Ishikawa (cell line): ENCODE results near the gene GABPA.

Experiments used
- CEBPB ChIP-seq: IDR thresholded peaks from 2 replicates; pipeline ENCODE4 v1.6.1; 2012
- CREB1 ChIP-seq: IDR thresholded peaks from 2 replicates; pipeline ENCODE4 v1.6.1; 2012; ENCODE audit warnings: low read depth
- EGR1 ChIP-seq: IDR thresholded peaks from 2 replicates; pipeline ENCODE4 v1.6.1; 2012
- EP300 ChIP-seq: IDR thresholded peaks from 2 replicates; pipeline ENCODE4 v1.6.1; 2012; ENCODE audit warnings: borderline replicate concordance
- FOXM1 ChIP-seq: IDR thresholded peaks from 2 replicates; pipeline ENCODE4 v1.6.1; 2012; ENCODE audit warnings: low read depth, borderline replicate concordance
- RAD21 ChIP-seq: IDR thresholded peaks from 2 replicates; pipeline ENCODE4 v1.6.1; 2012; ENCODE audit warnings: low read depth
- TAF1 ChIP-seq: IDR thresholded peaks from 2 replicates; pipeline ENCODE4 v1.6.1; 2012; ENCODE audit warnings: low read depth, mild to moderate bottlenecking
- TCF12 ChIP-seq: IDR thresholded peaks from 2 replicates; pipeline ENCODE4 v1.6.1; 2012; ENCODE audit warnings: low read depth
- YY1 ChIP-seq: IDR thresholded peaks from 2 replicates; pipeline ENCODE4 v1.6.1; 2012; ENCODE audit warnings: low read depth
- TF ChIP-seq, protein P1 (sequence below): IDR thresholded peaks from 2 replicates; pipeline ENCODE4 v1.6.1; 2012
- TF ChIP-seq, protein P2 (sequence below): IDR thresholded peaks from 2 replicates; pipeline ENCODE4 v1.6.1; 2012; ENCODE audit warnings: low read depth, mild to moderate bottlenecking

DNA sequence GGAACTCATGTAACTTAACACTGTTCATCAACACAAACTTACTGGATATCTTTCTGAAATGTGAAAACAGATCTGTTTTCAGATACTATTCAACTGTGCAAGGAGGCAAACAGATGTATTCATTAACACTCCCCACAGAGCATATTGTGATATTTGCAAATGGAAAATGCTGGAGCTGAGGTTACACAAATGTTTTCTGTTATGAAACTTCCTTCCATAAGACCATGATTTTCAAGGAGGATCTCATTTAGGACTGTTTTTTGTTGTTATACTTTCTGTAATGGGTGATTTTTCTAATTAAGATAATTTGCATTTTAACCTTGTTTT, 56.1 kb downstream of the GABPA start:
- TF ChIP-seq YY1 (no peak), TAF1 (no peak), TCF12 (no peak), EP300 (no peak), EGR1 (no peak), RAD21 (no peak), CREB1 (no peak), FOXM1 (no peak), CEBPB (no peak)
- TF ChIP-seq, protein P1, sequence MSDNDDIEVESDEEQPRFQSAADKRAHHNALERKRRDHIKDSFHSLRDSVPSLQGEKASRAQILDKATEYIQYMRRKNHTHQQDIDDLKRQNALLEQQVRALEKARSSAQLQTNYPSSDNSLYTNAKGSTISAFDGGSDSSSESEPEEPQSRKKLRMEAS: no peak
- TF ChIP-seq, protein P2, sequence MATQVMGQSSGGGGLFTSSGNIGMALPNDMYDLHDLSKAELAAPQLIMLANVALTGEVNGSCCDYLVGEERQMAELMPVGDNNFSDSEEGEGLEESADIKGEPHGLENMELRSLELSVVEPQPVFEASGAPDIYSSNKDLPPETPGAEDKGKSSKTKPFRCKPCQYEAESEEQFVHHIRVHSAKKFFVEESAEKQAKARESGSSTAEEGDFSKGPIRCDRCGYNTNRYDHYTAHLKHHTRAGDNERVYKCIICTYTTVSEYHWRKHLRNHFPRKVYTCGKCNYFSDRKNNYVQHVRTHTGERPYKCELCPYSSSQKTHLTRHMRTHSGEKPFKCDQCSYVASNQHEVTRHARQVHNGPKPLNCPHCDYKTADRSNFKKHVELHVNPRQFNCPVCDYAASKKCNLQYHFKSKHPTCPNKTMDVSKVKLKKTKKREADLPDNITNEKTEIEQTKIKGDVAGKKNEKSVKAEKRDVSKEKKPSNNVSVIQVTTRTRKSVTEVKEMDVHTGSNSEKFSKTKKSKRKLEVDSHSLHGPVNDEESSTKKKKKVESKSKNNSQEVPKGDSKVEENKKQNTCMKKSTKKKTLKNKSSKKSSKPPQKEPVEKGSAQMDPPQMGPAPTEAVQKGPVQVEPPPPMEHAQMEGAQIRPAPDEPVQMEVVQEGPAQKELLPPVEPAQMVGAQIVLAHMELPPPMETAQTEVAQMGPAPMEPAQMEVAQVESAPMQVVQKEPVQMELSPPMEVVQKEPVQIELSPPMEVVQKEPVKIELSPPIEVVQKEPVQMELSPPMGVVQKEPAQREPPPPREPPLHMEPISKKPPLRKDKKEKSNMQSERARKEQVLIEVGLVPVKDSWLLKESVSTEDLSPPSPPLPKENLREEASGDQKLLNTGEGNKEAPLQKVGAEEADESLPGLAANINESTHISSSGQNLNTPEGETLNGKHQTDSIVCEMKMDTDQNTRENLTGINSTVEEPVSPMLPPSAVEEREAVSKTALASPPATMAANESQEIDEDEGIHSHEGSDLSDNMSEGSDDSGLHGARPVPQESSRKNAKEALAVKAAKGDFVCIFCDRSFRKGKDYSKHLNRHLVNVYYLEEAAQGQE: no peak
